ENCODE results near the gene USP15.

The USP15 gene

GRCh38 chr12:62285284-62285683 is 25.1 kb downstream of the USP15 start:
- H3K36me3 ChIP-seq (ENCODE audit: control insufficient read depth, insufficient read depth, low read length): no peaks in the 10 kb centered on the region
- H3K23ac ChIP-seq (ENCODE audit: low read length): no peak overlapping the region
- H3K27me3 ChIP-seq (ENCODE audit: insufficient read depth, low read length, poor library complexity): no peaks in the 10 kb centered on the region
- H3K9ac ChIP-seq (ENCODE audit: low read length): no peak overlapping the region
- WGBS (ENCODE audit: extremely low coverage, insufficient coverage, low lambda C conversion rate): no CpG with 5 or more reads among the region's 1 CpG
- H3K4me1 ChIP-seq (ENCODE audit: control insufficient read depth, low read depth, low read length): no peaks in the 10 kb centered on the region
- peaks cover 16% of the 10 kb centered on the region for H3K79me2 ChIP-seq (ENCODE audit: control insufficient read depth, insufficient read depth, low read length)
- H2BK5ac ChIP-seq (ENCODE audit: low read length): no peak overlapping the region
- no peak for DNase-seq
- H2BK15ac ChIP-seq (replicated peaks; ENCODE audit: low read depth): no peak overlapping the region
- H3K79me1 ChIP-seq (ENCODE audit: low read length): peaks cover 3% of the 10 kb centered on the region
- H2BK120ac ChIP-seq (ENCODE audit: low read depth, low read length): no peak overlapping the region
- no peak overlapping the region for H2AK5ac ChIP-seq (ENCODE audit: low read length)
- H3K4me2 ChIP-seq (ENCODE audit: low read length): no peak overlapping the region
- H4K5ac ChIP-seq (ENCODE audit: low read length): no peak overlapping the region
- no peak overlapping the region for H3K4me3 ChIP-seq (ENCODE audit: low read length)
- H4K8ac ChIP-seq (ENCODE audit: low read depth, low read length): no peak overlapping the region
- H3K56ac ChIP-seq (ENCODE audit: low read length): no peak overlapping the region
- no peak overlapping the region for H3K18ac ChIP-seq (ENCODE audit: low read length)
- no peak overlapping the region for H3K4ac ChIP-seq (ENCODE audit: low read depth, low read length)
- H3K27ac ChIP-seq (ENCODE audit: low read depth, low read length): no peak overlapping the region

GRCh38 chr12:62288328-62288727 is 28.1 kb downstream of the USP15 start:
- Histone ChIP-seq H3K56ac (ENCODE audit: low read length) (no peak overlapping the region), H3K36me3 (ENCODE audit: control insufficient read depth, insufficient read depth, low read length) (no peaks in the 10 kb centered on the region), H2AK5ac (ENCODE audit: low read length) (no peak overlapping the region), H3K23ac (ENCODE audit: low read length) (no peak overlapping the region), H3K4me2 (ENCODE audit: low read length) (no peak overlapping the region), H3K9ac (ENCODE audit: low read length) (no peak overlapping the region), H4K5ac (ENCODE audit: low read length) (no peak overlapping the region), H2BK5ac (ENCODE audit: low read length) (no peak overlapping the region), H3K4me1 (ENCODE audit: control insufficient read depth, low read depth, low read length) (peaks cover 7% of the 10 kb centered on the region), H3K79me1 (ENCODE audit: low read length) (peaks cover 15% of the 10 kb centered on the region), H3K27me3 (ENCODE audit: insufficient read depth, low read length, poor library complexity) (no peaks in the 10 kb centered on the region), H3K4ac (ENCODE audit: low read depth, low read length) (no peak overlapping the region), H2BK120ac (ENCODE audit: low read depth, low read length) (no peak overlapping the region), H3K79me2 (ENCODE audit: control insufficient read depth, insufficient read depth, low read length) (peaks cover 31% of the 10 kb centered on the region), H2BK15ac (replicated peaks; ENCODE audit: low read depth) (no peak overlapping the region), H3K27ac (ENCODE audit: low read depth, low read length) (no peak overlapping the region), H3K4me3 (ENCODE audit: low read length) (no peak overlapping the region), H4K8ac (ENCODE audit: low read depth, low read length) (no peak overlapping the region), H3K18ac (ENCODE audit: low read length) (no peak overlapping the region)
- DNase-seq: no peak
- no CpG with 5 or more reads among the region's 5 CpGs for WGBS (ENCODE audit: extremely low coverage, insufficient coverage, low lambda C conversion rate)

- no peak overlapping the region for H3K4me3 ChIP-seq (ENCODE audit: low read length)
- H2BK5ac ChIP-seq (ENCODE audit: low read length): no peak overlapping the region
- H3K56ac ChIP-seq (ENCODE audit: low read length): no peak overlapping the region
- no CpG with 5 or more reads among the region's 1 CpG for WGBS (ENCODE audit: extremely low coverage, insufficient coverage, low lambda C conversion rate)
- H3K36me3 ChIP-seq (ENCODE audit: control insufficient read depth, insufficient read depth, low read length): no peaks in the 10 kb centered on the region
- no peak overlapping the region for H4K5ac ChIP-seq (ENCODE audit: low read length)
- peaks cover 17% of the 10 kb centered on the region for H3K79me1 ChIP-seq (ENCODE audit: low read length)
- no peak overlapping the region for H3K27ac ChIP-seq (ENCODE audit: low read depth, low read length)
- no peak overlapping the region for H3K9ac ChIP-seq (ENCODE audit: low read length)
- H3K4me1 ChIP-seq (ENCODE audit: control insufficient read depth, low read depth, low read length): peaks cover 11% of the 10 kb centered on the region
- H2BK15ac ChIP-seq (replicated peaks; ENCODE audit: low read depth): no peak overlapping the region
- no peak overlapping the region for H2AK5ac ChIP-seq (ENCODE audit: low read length)
- no peak overlapping the region for H3K23ac ChIP-seq (ENCODE audit: low read length)
- H4K8ac ChIP-seq (ENCODE audit: low read depth, low read length): no peak overlapping the region
- H3K4ac ChIP-seq (ENCODE audit: low read depth, low read length): no peak overlapping the region
- H3K79me2 ChIP-seq (ENCODE audit: control insufficient read depth, insufficient read depth, low read length): peaks cover 27% of the 10 kb centered on the region
- no peak for DNase-seq
- no peak overlapping the region for H2BK120ac ChIP-seq (ENCODE audit: low read depth, low read length)
- H3K18ac ChIP-seq (ENCODE audit: low read length): no peak overlapping the region
- H3K27me3 ChIP-seq (ENCODE audit: insufficient read depth, low read length, poor library complexity): no peaks in the 10 kb centered on the region
- no peak overlapping the region for H3K4me2 ChIP-seq (ENCODE audit: low read length)
These were observed 30.6 kb downstream of the USP15 start for GRCh38 chr12:62290846-62291245.

GRCh38 chr12:62291864-62292760 is 31.9 kb downstream of the USP15 start:
- no peak overlapping the region for H3K4me2 ChIP-seq (ENCODE audit: low read length)
- H3K4ac ChIP-seq (ENCODE audit: low read depth, low read length): no peak overlapping the region
- peaks cover 17% of the 10 kb centered on the region for H3K79me1 ChIP-seq (ENCODE audit: low read length)
- H3K4me1 ChIP-seq (ENCODE audit: control insufficient read depth, low read depth, low read length): peaks cover 12% of the 10 kb centered on the region
- H3K9ac ChIP-seq (ENCODE audit: low read length): no peak overlapping the region
- no peak overlapping the region for H4K5ac ChIP-seq (ENCODE audit: low read length)
- H2AK5ac ChIP-seq (ENCODE audit: low read length): no peak overlapping the region
- H2BK5ac ChIP-seq (ENCODE audit: low read length): no peak overlapping the region
- no peak overlapping the region for H3K56ac ChIP-seq (ENCODE audit: low read length)
- DNase-seq: no peak
- H3K18ac ChIP-seq (ENCODE audit: low read length): no peak overlapping the region
- no peak overlapping the region for H2BK120ac ChIP-seq (ENCODE audit: low read depth, low read length)
- no peak overlapping the region for H3K27ac ChIP-seq (ENCODE audit: low read depth, low read length)
- H3K23ac ChIP-seq (ENCODE audit: low read length): no peak overlapping the region
- no peak overlapping the region for H2BK15ac ChIP-seq (replicated peaks; ENCODE audit: low read depth)
- H3K36me3 ChIP-seq (ENCODE audit: control insufficient read depth, insufficient read depth, low read length): no peaks in the 10 kb centered on the region
- no peaks in the 10 kb centered on the region for H3K27me3 ChIP-seq (ENCODE audit: insufficient read depth, low read length, poor library complexity)
- no peak overlapping the region for H3K4me3 ChIP-seq (ENCODE audit: low read length)
- WGBS (ENCODE audit: extremely low coverage, insufficient coverage, low lambda C conversion rate): no CpG with 5 or more reads among the region's 2 CpGs
- peaks cover 27% of the 10 kb centered on the region for H3K79me2 ChIP-seq (ENCODE audit: control insufficient read depth, insufficient read depth, low read length)
- no peak overlapping the region for H4K8ac ChIP-seq (ENCODE audit: low read depth, low read length)

GRCh38 chr12:62292761-62293344 is 32.6 kb downstream of the USP15 start:
- Histone ChIP-seq H3K56ac (ENCODE audit: low read length) (no peak overlapping the region), H4K5ac (ENCODE audit: low read length) (no peak overlapping the region), H2BK5ac (ENCODE audit: low read length) (no peak overlapping the region), H2BK120ac (ENCODE audit: low read depth, low read length) (no peak overlapping the region), H3K18ac (ENCODE audit: low read length) (no peak overlapping the region), H3K23ac (ENCODE audit: low read length) (no peak overlapping the region), H3K9ac (ENCODE audit: low read length) (no peak overlapping the region), H3K4me2 (ENCODE audit: low read length) (no peak overlapping the region), H4K8ac (ENCODE audit: low read depth, low read length) (no peak overlapping the region), H2AK5ac (ENCODE audit: low read length) (no peak overlapping the region), H3K36me3 (ENCODE audit: control insufficient read depth, insufficient read depth, low read length) (no peaks in the 10 kb centered on the region), H3K79me1 (ENCODE audit: low read length) (peaks cover 17% of the 10 kb centered on the region), H3K27ac (ENCODE audit: low read depth, low read length) (no peak overlapping the region), H3K4ac (ENCODE audit: low read depth, low read length) (no peak overlapping the region), H3K4me1 (ENCODE audit: control insufficient read depth, low read depth, low read length) (peaks cover 12% of the 10 kb centered on the region), H3K79me2 (ENCODE audit: control insufficient read depth, insufficient read depth, low read length) (peaks cover 25% of the 10 kb centered on the region), H2BK15ac (replicated peaks; ENCODE audit: low read depth) (no peak overlapping the region), H3K4me3 (ENCODE audit: low read length) (no peak overlapping the region), H3K27me3 (ENCODE audit: insufficient read depth, low read length, poor library complexity) (no peaks in the 10 kb centered on the region)
- no CpG with 5 or more reads among the region's 6 CpGs for WGBS (ENCODE audit: extremely low coverage, insufficient coverage, low lambda C conversion rate)
- DNase-seq: peak; percentile 16

Measured in mesendoderm (in vitro differentiated cells).